Tibial artery (tissue), 4 donors: Measurements from ENCODE around the gene COL24A1.

Experiments
- DNase-seq, 2 donors: peaks; one replicate each; pipeline ENCODE4 v3.0.0-alpha.2; 2019
- H3K27ac ChIP-seq, 2 donors: fragments of 200-600 bp; sonication (generic) in 1 of 2; 1 replicate in 1 of 2; 2 replicates in 1 of 2; pipeline ENCODE4 v1.5.1; 2018 to 2019; ENCODE audit warnings: mild to moderate bottlenecking in 1 of 2
- H3K27me3 ChIP-seq, 2 donors: fragments of 200-600 bp; sonication (generic) in 1 of 2; one replicate each; pipeline versions ENCODE4 v1.5.1 to v1.6.0; 2016 to 2019
- H3K36me3 ChIP-seq, 3 donors: fragments of 200-600 bp; sonication (generic) in 2 of 3; one replicate each; pipeline ENCODE4 v1.5.1; 2016 to 2019; ENCODE audit warnings: mild to moderate bottlenecking in 2 of 3
- H3K4me1 ChIP-seq, 4 donors: fragments of 200-600 bp; sonication (generic) in 2 of 4; 1 replicate in 3 of 4; 2 replicates in 1 of 4; pipeline ENCODE4 v1.5.1; 2016 to 2019
- H3K4me3 ChIP-seq, 2 donors: fragments of 200-600 bp; sonication (generic) in 1 of 2; 1 replicate in 1 of 2; 2 replicates in 1 of 2; pipeline ENCODE4 v1.5.1; 2018 to 2019; ENCODE audit warnings: mild to moderate bottlenecking in 2 of 2
- H3K9me3 ChIP-seq, 3 donors: fragments of 200-600 bp; sonication (generic) in 1 of 3; one replicate each; pipeline ENCODE4 v1.5.1; 2016 to 2019
- CTCF ChIP-seq, 2 experiments: fragments of 200-600 bp in 1 of 2; fragments of 450-650 bp in 1 of 2; IDR thresholded peaks; one replicate each; pipeline ENCODE4 v1.5.1; 2017 to 2019; ENCODE audit warnings: antibody characterized with exemption in 2 of 2, mild to moderate bottlenecking in 1 of 2, moderate library complexity in 1 of 2
- intact Hi-C: fragments of 100-400 bp; cut with DNase I; formaldehyde crosslinking; loops from one replicate; pipeline ENCODE4 v1.15.0; 2023; ENCODE audit warnings: low total_unique reads

The COL24A1 gene

DNA sequence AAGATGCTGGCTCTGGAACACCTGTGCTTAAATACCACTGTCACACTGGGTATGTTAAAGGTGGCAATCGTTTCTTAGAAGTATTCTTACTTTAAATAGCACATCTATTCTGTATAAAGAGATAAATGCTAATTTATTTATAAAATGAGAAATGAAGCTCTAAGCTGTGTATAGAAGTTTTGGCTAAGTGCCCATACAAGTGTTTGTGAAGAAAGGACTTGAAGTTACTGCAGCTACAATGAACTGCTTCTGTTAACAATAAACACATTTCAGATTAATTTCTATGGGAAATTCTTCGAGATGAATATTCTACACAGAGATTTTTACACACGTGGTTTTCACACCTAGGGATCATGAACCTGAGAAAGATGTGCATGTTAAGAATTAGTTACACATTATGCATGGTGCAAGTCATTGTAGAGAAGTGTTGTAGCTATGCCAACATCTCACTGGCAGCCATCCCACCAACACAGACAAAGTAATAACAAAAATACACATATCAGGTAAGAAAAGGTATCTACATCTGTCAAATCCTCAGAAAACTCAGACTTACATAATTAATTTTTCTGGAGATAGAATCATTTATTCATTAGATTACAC, 16.2 kb downstream of the COL24A1 start:
- H3K27me3 ChIP-seq, result no peaks in the 10 kb centered on the region
- no peak for DNase-seq
- intact Hi-C loops, result no loop called here
- H3K27ac ChIP-seq, result no peak overlapping the region
- no peaks in the 10 kb centered on the region for H3K9me3 ChIP-seq
- H3K4me1 ChIP-seq, result no peaks in the 10 kb centered on the region
- H3K36me3 ChIP-seq, result no peaks in the 10 kb centered on the region
- TF ChIP-seq CTCF (IDR thresholded peaks at IDR 0.05), result no peak
- H3K4me3 ChIP-seq, result no peak overlapping the region

GRCh38 chr1:86138746-86139145, 17.8 kb downstream of the COL24A1 start:
- Histone ChIP-seq H3K4me3 (no peak overlapping the region), H3K27ac (no peak overlapping the region), H3K27me3 (no peaks in the 10 kb centered on the region), H3K9me3 (no peaks in the 10 kb centered on the region), H3K4me1 (no peaks in the 10 kb centered on the region), H3K36me3 (no peaks in the 10 kb centered on the region)
- no peak for TF ChIP-seq CTCF (IDR thresholded peaks at IDR 0.05)
- intact Hi-C loops, result no loop called here
- DNase-seq, result no peak

DNA sequence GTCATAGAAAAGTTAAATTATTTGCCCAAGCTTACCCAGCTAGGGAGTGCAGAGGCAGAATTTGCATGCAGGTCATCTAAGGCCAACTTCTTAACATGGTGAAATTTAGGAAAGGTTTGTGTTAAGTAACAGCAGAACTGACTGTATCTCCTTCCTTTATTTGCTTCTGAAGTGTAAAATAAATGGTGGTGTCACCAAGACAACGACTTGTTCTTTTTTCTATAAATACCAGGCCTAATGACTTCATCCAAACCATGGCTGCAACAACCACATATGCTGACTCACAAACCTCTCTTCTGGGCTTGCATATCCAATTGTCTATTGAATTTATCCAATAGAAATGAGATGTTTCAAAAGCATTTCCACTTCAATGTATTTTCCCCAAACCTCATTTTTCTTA, 19.1 kb downstream of the COL24A1 start:
- H3K4me3 ChIP-seq, result no peak overlapping the region
- H3K36me3 ChIP-seq, result no peaks in the 10 kb centered on the region
- H3K9me3 ChIP-seq, result no peaks in the 10 kb centered on the region
- no peak for DNase-seq
- H3K4me1 ChIP-seq, result no peaks in the 10 kb centered on the region
- no peak for TF ChIP-seq CTCF (IDR thresholded peaks at IDR 0.05)
- intact Hi-C loops, result no loop called here
- no peak overlapping the region for H3K27ac ChIP-seq
- H3K27me3 ChIP-seq, result no peaks in the 10 kb centered on the region

GRCh38 chr1:86119214-86119764, 37.3 kb downstream of the COL24A1 start:
- no peaks in the 10 kb centered on the region for H3K27me3 ChIP-seq
- H3K27ac ChIP-seq, result no peak overlapping the region
- H3K9me3 ChIP-seq, result peaks cover 0 to 9% (median 7%) of the 10 kb centered on the region in 3 donors
- intact Hi-C loops, result no loop called here
- no peaks in the 10 kb centered on the region for H3K36me3 ChIP-seq
- no peak for TF ChIP-seq CTCF (IDR thresholded peaks at IDR 0.05)
- no peaks in the 10 kb centered on the region for H3K4me1 ChIP-seq
- H3K4me3 ChIP-seq, result no peak overlapping the region
- no peak for DNase-seq

- Histone ChIP-seq H3K4me3 (no peak overlapping the region), H3K9me3 (peaks cover 0 to 7% (median 7%) of the 10 kb centered on the region in 3 donors), H3K27ac (no peak overlapping the region), H3K36me3 (no peaks in the 10 kb centered on the region), H3K27me3 (no peaks in the 10 kb centered on the region), H3K4me1 (no peaks in the 10 kb centered on the region)
- TF ChIP-seq CTCF (IDR thresholded peaks at IDR 0.05), result no peak
- intact Hi-C loops, result no loop called here
- no peak for DNase-seq
These were observed 41.7 kb downstream of the COL24A1 start for GRCh38 chr1:86114816-86115400.
